NOMO-1 (cell line): ENCODE results near the gene NR6A1.

Source experiments
- DNase-seq, 2 experiments: peaks; one replicate each; lab custom pipeline; 2025; ENCODE audit not compliant: unreplicated experiment in 2 of 2; lab: John Stamatoyannopoulos, UW

NR6A1 gene

DNA sequence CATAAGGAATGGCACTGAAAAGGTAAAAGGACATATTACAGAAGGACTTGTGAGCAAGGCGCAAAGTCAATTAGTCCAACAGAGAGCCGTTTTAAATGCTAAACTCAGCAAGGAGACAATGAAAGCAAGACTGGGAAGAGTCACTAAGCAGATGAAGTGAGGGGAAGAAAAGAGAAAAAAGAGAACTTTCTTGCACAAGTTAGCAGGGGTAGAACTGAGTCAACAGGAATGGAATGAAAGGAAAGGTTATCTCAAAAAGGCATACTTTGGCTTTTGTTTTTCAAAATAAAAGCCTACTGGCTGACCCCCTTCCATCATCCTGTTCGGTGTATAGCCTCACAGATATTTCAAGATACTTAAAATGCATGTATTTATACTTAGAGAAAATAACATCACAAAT, 75.0 kb downstream of the NR6A1 start:
- no peak for DNase-seq

DNA sequence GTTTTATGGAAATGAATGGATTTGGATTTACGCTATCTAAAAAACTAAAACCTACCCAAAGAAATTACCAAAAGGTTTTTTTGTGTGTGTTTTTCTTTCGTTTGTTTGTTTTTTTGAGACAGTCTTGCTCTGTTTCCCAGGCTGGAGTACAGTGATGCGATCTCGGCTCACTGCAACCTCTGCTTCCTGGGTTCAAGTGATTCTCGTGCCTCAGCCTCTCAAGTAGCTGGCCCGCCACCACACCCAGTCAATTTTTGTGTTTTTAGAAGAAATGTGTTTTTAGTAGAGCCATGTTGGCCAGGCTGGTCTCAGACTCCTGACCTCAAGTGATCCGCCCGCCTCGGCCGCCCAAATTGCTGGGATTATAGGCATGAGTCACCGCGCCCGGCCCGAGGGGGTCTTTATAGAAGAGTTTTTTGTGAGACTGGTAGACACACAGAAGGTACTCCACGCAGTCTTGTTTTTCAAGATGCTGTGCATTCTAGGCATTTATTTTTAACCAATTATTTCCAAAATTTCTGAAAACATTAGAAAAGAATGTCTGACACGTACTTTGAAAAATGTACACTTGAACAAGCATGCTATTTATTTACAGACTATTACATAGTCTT, 75.7 kb downstream of the NR6A1 start:
- no peak for DNase-seq

- DNase-seq: peak; percentile 22 to 58
These were observed 76.5 kb downstream of the NR6A1 start for GRCh38 chr9:124694414-124695279.

- DNase-seq: no peak
These were observed 77.7 kb downstream of the NR6A1 start for GRCh38 chr9:124693403-124693802.

DNA sequence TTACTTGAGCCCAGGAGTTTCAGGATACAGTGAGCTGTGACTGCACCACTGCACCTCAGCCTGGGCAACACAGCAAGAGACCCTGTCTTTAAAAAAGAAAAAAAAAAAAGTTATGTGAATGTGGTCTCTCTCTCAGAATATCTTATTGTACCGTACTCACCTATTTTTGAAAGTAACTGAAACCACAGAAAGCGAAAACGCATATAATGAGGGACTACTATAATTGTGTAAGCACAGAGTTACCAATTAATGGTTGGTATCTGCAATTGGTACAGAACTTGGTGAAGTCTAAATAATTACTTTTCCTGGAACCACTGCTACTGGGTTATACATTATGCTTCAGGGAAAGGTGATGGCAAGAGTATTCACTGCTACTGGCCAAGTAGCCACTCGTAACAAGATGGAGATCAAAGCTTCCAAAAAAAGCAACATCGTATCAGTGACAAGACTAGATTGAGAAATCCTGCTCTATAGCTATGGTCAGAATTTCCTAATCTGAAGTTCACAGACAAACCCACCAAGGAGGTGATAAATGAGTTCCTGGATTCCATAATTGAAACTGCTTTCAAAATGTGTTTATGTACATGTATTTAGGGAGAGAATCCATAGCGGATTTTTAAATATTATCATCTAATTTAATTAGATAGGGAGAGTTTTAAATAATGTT, 82.7 kb downstream of the NR6A1 start:
- DNase-seq: peak in 1 of 2 experiments; percentile 57

DNA sequence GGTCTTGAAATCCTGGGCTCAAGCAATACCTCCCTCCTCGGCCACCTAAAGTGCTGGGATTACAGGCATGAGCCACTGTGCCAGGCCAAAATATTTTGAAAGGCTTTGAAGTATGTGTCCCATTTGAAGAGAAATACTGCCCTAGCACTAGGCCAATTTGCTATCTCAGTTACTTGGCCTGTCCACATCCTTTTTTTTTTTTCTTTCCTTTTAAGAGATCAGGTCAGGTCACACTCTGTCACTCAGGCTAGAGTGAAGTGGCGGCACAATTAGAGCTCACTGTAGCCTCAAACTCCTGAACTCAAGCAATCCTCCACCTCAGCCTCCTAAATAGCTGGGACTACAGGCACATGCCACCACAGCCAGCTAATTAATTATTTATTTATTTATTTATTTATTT, 84.2 kb downstream of the NR6A1 start:
- no peak for DNase-seq

DNA sequence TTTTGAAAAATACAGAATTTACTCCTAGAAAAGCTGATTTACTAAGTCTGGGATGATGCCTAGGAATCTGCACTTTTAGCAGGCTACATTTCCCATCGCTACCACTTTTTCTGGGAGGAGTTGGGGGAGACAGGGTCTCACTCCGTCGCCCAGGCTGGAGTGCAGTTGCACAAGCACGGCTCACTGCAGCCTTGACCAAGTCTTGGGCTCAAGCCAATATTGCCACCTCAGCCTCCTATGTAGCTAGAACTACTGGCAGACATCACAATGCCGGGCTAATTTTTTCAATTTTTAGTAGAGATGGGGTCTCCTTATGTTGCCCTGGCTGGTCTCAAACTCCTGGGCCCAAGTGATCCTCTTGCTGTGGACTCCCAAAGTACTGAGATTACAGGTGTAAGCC, 85.9 kb downstream of the NR6A1 start:
- no peak for DNase-seq

- DNase-seq: no peak
These were observed 86.9 kb downstream of the NR6A1 start for GRCh38 chr9:124684169-124684568.

DNA sequence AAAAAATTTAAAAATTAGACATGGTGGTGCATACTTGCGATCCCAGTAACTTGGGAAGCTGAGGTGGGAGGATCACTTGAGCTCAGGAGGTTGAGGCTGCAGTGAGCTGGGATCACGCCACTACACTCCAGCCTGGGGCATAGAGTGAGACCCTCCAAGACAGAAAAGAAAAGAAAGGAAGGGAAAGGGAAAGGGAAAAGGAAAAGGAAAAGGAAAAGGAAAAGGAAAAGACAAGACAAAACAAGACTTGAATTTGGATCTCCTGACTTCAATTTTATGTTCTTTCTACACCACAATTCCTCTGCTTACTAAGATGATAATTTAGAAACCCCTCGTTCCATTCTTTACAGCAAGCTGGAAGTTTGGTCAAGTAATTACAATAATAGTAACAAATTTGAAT, 88.1 kb downstream of the NR6A1 start:
- DNase-seq: no peak

- DNase-seq: no peak
These were observed 90.3 kb downstream of the NR6A1 start for GRCh38 chr9:124680714-124681390.

DNA sequence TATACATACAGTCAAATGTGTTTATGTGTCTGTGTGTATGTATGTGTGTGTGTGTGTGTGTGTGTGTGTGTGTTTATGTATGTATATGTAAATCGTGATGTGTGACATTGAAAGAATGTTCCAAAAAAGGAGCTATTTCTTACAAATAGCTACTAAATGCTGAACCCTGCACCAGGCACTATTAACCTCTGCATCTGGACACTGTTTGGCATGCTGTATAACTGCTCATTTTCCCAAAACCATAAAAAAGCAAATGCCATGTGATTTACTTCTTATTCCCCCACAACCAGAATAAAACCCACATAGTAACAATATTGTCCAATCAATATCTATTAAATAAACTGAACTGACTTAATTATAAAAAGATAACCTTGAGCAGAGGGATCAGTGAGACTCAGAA, 91.1 kb downstream of the NR6A1 start:
- no peak for DNase-seq

DNA sequence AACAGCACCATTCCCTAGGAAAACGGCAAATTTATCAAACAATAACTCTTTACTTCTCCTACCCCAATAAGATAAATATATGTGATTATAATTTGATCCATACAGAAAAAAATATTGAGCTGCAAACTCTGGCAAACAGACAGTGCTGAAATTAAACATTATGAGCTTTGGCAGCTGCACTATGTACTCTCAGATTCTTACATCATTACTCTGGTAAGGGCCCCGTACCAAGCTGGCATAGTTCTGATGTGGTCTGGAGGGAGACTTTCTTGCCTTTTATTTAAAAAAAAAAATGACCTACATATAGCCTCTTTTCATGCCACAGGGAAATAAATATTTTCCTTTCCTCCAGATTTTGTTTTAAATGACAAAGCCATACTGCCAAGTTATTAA, 95.0 kb downstream of the NR6A1 start:
- no peak for DNase-seq

DNA sequence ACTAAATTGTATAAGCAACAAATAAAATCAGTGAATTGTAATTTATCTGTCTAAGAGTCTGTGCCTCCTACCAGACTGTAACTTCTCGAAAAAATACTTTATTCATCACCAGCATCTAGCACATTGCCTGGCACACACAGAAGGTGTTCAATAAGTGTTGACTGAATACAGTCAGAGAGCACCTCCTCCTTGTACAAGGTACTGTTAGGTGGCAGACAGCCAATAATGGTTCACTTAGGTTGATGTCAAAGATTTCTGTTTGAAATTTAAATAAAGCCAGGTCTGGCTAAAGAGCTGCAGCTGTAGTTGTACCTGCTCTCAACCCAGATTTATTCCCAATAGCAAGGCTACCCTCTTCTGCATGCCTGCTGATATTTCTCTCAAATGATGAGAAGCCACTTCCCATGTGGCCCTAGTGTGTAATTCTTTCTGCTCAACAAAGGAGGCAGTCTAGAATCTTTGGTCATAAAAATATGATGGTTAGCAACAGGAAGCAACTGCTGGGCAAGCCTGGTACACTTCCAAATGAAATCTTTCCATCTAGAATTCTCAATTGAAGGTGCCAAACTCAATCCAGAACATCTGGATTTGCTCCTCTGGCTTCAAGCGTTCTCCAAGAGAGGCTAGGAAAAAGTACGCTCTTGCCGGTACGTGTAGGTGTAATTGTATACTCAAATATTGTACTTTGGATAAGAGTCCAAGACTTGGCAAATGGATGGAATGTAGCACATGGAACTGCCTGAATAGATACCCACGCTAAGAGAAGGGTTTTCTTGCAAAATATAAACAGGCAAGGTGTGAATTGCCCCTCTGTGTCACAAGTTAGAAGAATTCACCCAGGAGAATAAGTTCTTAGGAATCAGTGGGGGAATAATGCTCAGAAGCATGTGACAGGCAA, 95.6 kb downstream of the NR6A1 start:
- no peak for DNase-seq

- no peak for DNase-seq
These were observed 96.5 kb downstream of the NR6A1 start for GRCh38 chr9:124674651-124675050.

DNA sequence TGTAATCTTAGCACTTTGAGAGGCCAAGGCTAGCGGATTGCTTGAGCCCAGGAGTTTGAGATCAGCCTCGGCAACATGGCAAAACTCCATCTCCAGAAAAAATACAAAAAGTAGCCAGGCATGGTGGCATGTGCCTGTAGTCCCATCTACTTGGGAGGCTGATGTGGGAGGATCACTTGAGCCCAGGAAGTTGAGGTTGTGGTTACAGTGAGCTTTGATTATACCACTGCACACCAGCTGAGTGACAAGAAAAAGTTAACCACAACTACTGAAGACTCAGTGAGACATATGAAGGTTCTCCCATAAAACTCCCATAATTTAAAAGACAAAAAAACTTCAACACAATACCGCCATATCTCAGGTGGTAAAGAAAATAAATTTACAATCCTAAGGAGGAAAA, 98.0 kb downstream of the NR6A1 start:
- no peak for DNase-seq

DNA sequence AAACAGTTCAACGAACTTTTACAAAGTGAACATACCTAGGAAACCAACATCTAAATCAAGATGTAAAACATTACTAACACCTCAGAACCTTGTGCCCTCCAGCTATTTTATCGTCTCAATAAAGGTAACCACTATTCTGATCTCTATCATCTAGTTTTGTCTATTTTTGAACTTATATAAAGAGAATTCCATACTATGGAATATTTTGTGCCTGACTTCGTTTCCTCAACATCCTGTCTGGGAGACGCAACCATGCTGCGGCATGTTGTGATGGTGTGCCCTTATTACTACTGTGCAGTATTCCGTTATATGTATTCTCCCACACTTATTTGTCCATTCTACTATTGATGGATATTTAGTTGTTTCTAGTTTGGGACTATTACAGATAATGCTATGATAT, 99.2 kb downstream of the NR6A1 start:
- no peak for DNase-seq

DNA sequence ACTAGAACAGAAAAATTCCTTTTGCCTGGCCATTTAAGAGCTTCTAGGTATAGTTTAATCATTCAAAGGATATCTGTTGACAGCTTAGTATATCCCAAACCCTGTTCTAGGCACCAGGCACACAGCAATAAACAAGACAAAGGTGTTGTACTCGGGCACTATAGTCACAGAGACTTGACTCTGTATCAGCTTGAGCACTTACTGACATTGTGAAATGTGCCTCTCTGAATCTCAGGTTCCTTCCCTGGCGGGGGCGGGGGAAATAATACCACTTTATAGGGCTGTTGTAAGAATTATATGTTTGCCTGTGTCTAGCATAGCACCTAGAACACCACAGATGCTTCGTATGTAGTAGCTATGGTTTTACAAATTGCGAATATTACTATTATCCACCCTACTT, 104.5 kb downstream of the NR6A1 start:
- no peak for DNase-seq

GRCh38 chr9:124665391-124666058, 105.6 kb downstream of the NR6A1 start:
- no peak for DNase-seq

GRCh38 chr9:124664143-124664542, 107.0 kb downstream of the NR6A1 start:
- no peak for DNase-seq
